Hepatocyte (in vitro differentiated cells): ENCODE results near the gene RASGEF1C.

Experiments used
- EZH2 ChIP-seq: fragments of 200-600 bp; sonication (generic); IDR thresholded peaks from 2 replicates; pipeline ENCODE4 v1.6.1; 2016; ENCODE audit warnings: antibody characterized with exemption, mild to moderate bottlenecking, borderline replicate concordance
- EZH2phosphoT487 ChIP-seq: fragments of 200-600 bp; sonication (generic); IDR thresholded peaks from one replicate; pipeline ENCODE4 v1.6.1; 2018; ENCODE audit warnings: antibody characterized with exemption, mild to moderate bottlenecking, low read depth, moderate library complexity; ENCODE audit not compliant: unreplicated experiment, severe bottlenecking
- TF ChIP-seq, protein P1 (sequence below): fragments of 200-600 bp; sonication (generic); IDR thresholded peaks from 2 replicates; pipeline ENCODE4 v1.5.1; 2016; ENCODE audit warnings: antibody characterized with exemption, mild to moderate bottlenecking; ENCODE audit not compliant: poor library complexity

- TF ChIP-seq, protein P1, sequence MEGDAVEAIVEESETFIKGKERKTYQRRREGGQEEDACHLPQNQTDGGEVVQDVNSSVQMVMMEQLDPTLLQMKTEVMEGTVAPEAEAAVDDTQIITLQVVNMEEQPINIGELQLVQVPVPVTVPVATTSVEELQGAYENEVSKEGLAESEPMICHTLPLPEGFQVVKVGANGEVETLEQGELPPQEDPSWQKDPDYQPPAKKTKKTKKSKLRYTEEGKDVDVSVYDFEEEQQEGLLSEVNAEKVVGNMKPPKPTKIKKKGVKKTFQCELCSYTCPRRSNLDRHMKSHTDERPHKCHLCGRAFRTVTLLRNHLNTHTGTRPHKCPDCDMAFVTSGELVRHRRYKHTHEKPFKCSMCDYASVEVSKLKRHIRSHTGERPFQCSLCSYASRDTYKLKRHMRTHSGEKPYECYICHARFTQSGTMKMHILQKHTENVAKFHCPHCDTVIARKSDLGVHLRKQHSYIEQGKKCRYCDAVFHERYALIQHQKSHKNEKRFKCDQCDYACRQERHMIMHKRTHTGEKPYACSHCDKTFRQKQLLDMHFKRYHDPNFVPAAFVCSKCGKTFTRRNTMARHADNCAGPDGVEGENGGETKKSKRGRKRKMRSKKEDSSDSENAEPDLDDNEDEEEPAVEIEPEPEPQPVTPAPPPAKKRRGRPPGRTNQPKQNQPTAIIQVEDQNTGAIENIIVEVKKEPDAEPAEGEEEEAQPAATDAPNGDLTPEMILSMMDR = no peak
- no peak for TF ChIP-seq EZH2
- TF ChIP-seq EZH2phosphoT487 = no peak
Observed at GRCh38 chr5:180135967-180136629, 72.9 kb downstream of the RASGEF1C start.
